ENCODE data around the gene FBXW7.

DNA sequence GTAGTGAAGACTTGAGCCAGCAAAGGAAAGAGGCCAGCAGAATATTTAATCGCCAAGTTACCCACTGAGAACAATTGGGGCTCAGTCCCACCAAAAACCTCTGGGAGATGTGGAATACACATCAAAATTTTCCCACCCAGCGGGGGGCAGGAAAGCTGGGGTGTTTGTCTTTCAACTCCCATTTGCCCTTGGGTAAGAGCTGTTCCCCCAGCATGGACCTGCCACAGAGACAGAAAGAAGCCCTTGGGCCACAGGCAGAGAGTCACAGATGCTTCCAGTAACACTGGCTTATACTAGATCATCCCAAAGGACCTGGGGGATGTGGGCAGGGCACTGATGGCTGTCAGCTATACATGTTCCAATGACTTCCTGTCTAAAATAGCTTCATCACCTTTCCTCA is 18.9 kb upstream of the FBXW7 start:
- no peak for TF ChIP-seq CTCF (IDR thresholded peaks at IDR 0.05; ENCODE audit: low read depth, low read length)
- TF ChIP-seq MAX (IDR thresholded peaks at IDR 0.05; ENCODE audit: low read depth, low read length), result no peak

All from NB4 (cell line).